Esophagus squamous epithelium (tissue), 5 donors: Measurements from ENCODE around the gene PEX11A. TPM values are rescaled to one million over a fixed set of nuclear protein-coding genes. Genes with fewer than 3 reads are reported as not detected.

ENCODE experiments used
- DNase-seq: peaks from one replicate; lab custom pipeline; 2025; lab: John Stamatoyannopoulos, UW
- H3K27ac ChIP-seq, 4 donors: fragments of 200-600 bp; sonication (generic); one replicate each; pipeline ENCODE4 v1.5.1; 2016 to 2019; ENCODE audit warnings: mild to moderate bottlenecking in 1 of 4
- H3K27me3 ChIP-seq, 4 donors: fragments of 200-600 bp; sonication (generic); 1 replicate in 3 of 4; 2 replicates in 1 of 4; pipeline versions ENCODE4 v1.5.1 to v1.6.0; 2017 to 2021; ENCODE audit warnings: antibody characterized with exemption in 1 of 4
- H3K36me3 ChIP-seq, 3 donors: fragments of 200-600 bp; sonication (generic); one replicate each; pipeline ENCODE4 v1.5.1; 2016 to 2019
- H3K4me1 ChIP-seq, 3 donors: fragments of 200-600 bp; sonication (generic); one replicate each; pipeline ENCODE4 v1.5.1; 2017 to 2019
- H3K4me3 ChIP-seq, 4 donors: fragments of 200-600 bp; sonication (generic); 1 replicate in 3 of 4; 2 replicates in 1 of 4; pipeline ENCODE4 v1.5.1; 2016 to 2019; ENCODE audit warnings: mild to moderate bottlenecking in 2 of 4, moderate library complexity in 1 of 4
- H3K9me3 ChIP-seq, 3 donors: fragments of 200-600 bp; sonication (generic); one replicate each; pipeline ENCODE4 v1.5.1; 2016 to 2019
- POLR2A ChIP-seq, 4 donors: fragments of 450-650 bp; IDR thresholded peaks; one replicate each; pipeline ENCODE4 v1.6.1; 2017; ENCODE audit warnings: antibody characterized with exemption in 4 of 4, mild to moderate bottlenecking in 4 of 4, moderate library complexity in 3 of 4
- WGBS, 2 donors: methylation state at CpG; one replicate each; pipeline ENCODE4 v1.1.5; 2018; 5-methylcytosine and 5-hydroxymethylcytosine counted together
- intact Hi-C: fragments of 100-400 bp; cut with DNase I; formaldehyde crosslinking; loops from one replicate; pipeline ENCODE4 v1.15.0; 2022
- total RNA-seq, 4 donors: library from RNA; depleted of rRNA; stranded (reverse); fragments of >200 nt; gene quantifications; one replicate each; pipeline ENCODE4 v1.1.0, GENCODE V29; 2016
- TF ChIP-seq, protein P1 (sequence below), 6 experiments: fragments of 450-650 bp in 4 of 6; fragments of 200-600 bp in 2 of 6; sonication (generic) in 2 of 6; IDR thresholded peaks; one replicate each; pipeline ENCODE4 v1.5.1; 2016 to 2019; ENCODE audit warnings: antibody characterized with exemption in 6 of 6, mild to moderate bottlenecking in 4 of 6, moderate library complexity in 4 of 6
- donor health status: DM: yes; HTN: yes; CAD: no.

PEX11A gene
- total RNA-seq, 4 donors from 2014 or later = 3.1 to 6.7 (median 5.6) TPM

GRCh38 chr15:89659295-89659694 is 31.3 kb downstream of the PEX11A start:
- peaks cover 11 to 32% (median 16%) of the 10 kb centered on the region in 3 donors for H3K4me1 ChIP-seq
- no peaks in the 10 kb centered on the region for H3K36me3 ChIP-seq
- WGBS, 2 donors = 83 to 91% methylated on average over 2 of the region's 2 CpGs
- H3K27me3 ChIP-seq = peaks cover 0 to 25% (median 0%) of the 10 kb centered on the region in 4 donors
- H3K9me3 ChIP-seq = no peaks in the 10 kb centered on the region
- H3K4me3 ChIP-seq = no peak overlapping the region
- no peak for DNase-seq
- TF ChIP-seq, protein P1, sequence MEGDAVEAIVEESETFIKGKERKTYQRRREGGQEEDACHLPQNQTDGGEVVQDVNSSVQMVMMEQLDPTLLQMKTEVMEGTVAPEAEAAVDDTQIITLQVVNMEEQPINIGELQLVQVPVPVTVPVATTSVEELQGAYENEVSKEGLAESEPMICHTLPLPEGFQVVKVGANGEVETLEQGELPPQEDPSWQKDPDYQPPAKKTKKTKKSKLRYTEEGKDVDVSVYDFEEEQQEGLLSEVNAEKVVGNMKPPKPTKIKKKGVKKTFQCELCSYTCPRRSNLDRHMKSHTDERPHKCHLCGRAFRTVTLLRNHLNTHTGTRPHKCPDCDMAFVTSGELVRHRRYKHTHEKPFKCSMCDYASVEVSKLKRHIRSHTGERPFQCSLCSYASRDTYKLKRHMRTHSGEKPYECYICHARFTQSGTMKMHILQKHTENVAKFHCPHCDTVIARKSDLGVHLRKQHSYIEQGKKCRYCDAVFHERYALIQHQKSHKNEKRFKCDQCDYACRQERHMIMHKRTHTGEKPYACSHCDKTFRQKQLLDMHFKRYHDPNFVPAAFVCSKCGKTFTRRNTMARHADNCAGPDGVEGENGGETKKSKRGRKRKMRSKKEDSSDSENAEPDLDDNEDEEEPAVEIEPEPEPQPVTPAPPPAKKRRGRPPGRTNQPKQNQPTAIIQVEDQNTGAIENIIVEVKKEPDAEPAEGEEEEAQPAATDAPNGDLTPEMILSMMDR (IDR thresholded peaks at IDR 0.05) = no peak
- H3K27ac ChIP-seq = no peak overlapping the region
- intact Hi-C loops = no loop called here

DNA sequence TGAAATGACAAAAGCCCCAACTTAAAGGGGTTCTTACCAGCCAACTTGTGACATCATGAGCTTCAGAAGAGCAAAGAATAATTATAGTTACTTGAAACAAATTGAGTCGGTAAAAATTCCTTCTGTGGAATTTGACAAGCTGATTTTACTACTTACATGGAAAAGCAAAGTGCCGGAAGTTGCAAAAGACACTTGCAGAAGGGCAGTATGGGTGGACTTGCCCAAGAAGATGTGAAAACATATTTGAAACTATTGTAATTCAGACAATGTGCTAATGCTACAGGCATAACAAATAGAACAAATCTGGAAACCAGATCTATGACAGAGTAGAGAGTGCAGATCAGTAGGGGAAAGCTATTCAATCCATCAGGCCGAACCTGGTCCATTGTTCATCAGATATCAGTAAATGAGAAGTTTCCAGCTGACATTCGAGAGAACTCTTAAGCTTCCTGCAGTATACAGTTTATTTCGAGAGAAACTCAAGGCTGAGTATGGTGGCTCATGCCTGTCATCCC is 32.8 kb downstream of the PEX11A start:
- H3K9me3 ChIP-seq = no peaks in the 10 kb centered on the region
- H3K36me3 ChIP-seq = no peaks in the 10 kb centered on the region
- H3K27ac ChIP-seq = no peak overlapping the region
- peaks cover 12 to 28% (median 12%) of the 10 kb centered on the region in 3 donors for H3K4me1 ChIP-seq
- no peak for DNase-seq
- 84 to 88% methylated on average over 5 of the region's 5 CpGs for WGBS, 2 donors
- TF ChIP-seq, protein P1 (IDR thresholded peaks at IDR 0.05) = no peak
- TF ChIP-seq POLR2A (IDR thresholded peaks at IDR 0.05) = no peak
- H3K4me3 ChIP-seq = no peak overlapping the region
- peaks cover 0 to 31% (median 0%) of the 10 kb centered on the region in 4 donors for H3K27me3 ChIP-seq
- intact Hi-C loops = no loop called here

DNA sequence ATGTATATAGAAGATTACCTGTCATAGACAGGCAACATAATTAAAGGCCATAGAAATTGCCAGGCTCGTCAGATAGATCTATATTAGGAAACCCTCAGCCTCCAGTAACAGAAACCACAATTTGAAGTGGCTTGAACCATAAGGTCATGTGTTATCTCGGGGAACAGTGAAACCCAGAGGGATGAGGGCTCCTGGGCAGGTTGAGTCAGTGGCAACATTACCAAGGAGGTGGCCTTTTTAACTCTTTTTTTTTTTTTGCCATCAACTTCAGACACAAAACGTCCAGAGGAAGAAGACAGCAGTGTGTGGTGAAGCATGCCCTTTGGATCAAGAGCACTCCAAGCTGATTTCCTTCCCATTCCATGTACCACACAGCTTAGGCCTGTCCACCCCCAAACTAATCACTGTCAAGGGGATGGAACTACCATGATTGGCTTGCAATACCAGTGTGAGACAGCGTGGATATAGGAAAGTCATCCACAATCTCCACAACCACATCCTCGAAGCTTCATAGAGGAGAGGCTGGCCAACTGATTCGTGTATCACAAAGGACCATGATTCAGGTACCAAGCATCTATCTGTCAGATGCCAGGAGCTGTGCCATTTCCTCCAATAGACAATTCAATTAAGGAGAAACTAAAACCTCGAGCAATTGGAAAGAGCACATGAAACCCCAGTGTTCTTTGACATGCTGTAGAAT is 34.3 kb downstream of the PEX11A start:
- DNase-seq = no peak

GRCh38 chr15:89654847-89655805 is 35.4 kb downstream of the PEX11A start, which contains the start of gene KIF7:
Gene KIF7 (minus strand): TSS chr15:89655467. CDS start chr15:89652930, 2,537 bp downstream.
- WGBS, 2 donors = 4 to 9% methylated on average over 15 to 16 of the region's 87 CpGs
- TF ChIP-seq, protein P1 (IDR thresholded peaks at IDR 0.05) = no peak
- TF ChIP-seq POLR2A (IDR thresholded peaks at IDR 0.05) = no peak
- peak within 1 kb of the TSS; percentile 37 to 73 (median 62) for H3K4me3 ChIP-seq
- H3K36me3 ChIP-seq = no peaks in the 10 kb centered on the region
- H3K9me3 ChIP-seq = no peaks in the 10 kb centered on the region
- H3K27me3 ChIP-seq = peaks cover 0 to 31% (median 0%) of the 10 kb centered on the region in 4 donors
- no peak for DNase-seq
- peaks cover 9 to 20% (median 9%) of the 10 kb centered on the region in 3 donors for H3K4me1 ChIP-seq
- peak within 1 kb of the TSS; percentile 42 to 76 (median 62) for H3K27ac ChIP-seq
- intact Hi-C loops = no loop called here

More for the DNA sequence above, 34.3 kb downstream of the PEX11A start:
- no peak for TF ChIP-seq POLR2A (IDR thresholded peaks at IDR 0.05)
- TF ChIP-seq, protein P1 (IDR thresholded peaks at IDR 0.05) = no peak
- Histone ChIP-seq H3K27ac (no peak overlapping the region), H3K9me3 (no peaks in the 10 kb centered on the region), H3K36me3 (no peaks in the 10 kb centered on the region), H3K4me1 (peaks cover 9 to 20% (median 9%) of the 10 kb centered on the region in 3 donors), H3K4me3 (no peak overlapping the region), H3K27me3 (peaks cover 0 to 31% (median 0%) of the 10 kb centered on the region in 4 donors)
- WGBS, 2 donors = 61 to 66% methylated on average over 5 to 7 of the region's 7 CpGs
- intact Hi-C loops = no loop called here
